ENCODE measurements around the gene RORC. TPM values are rescaled to one million over a fixed set of nuclear protein-coding genes. Genes with fewer than 3 reads are reported as not detected.

RORC gene
- total RNA-seq, 1 donor from 2014 or later = under 0.01 TPM

GRCh38 chr1:151825751-151826660, 5.6 kb downstream of the RORC start:
- no peak for DNase-seq

- DNase-seq = no peak
Observed at GRCh38 chr1:151825204-151825603, 6.4 kb downstream of the RORC start.

DNA sequence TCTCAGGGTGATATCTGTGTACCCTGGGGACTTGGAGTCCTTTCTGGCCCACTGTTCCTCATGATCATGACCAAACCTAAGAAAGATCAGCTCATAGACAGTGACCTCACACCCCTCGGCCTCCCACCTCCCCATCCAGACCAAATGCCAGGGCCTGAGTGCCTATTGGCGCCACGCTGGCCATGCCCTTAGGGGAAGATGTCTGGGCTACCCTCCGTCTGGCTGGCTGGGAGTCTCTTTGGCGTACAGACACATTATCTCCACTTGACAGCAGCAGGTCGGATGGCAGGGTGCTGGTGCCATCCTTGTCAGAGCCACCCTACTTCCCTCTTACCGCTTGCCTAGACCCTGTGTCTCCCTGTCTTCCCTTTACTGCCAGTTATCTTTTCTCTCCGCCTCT, 8.4 kb downstream of the RORC start:
- DNase-seq = no peak

DNA sequence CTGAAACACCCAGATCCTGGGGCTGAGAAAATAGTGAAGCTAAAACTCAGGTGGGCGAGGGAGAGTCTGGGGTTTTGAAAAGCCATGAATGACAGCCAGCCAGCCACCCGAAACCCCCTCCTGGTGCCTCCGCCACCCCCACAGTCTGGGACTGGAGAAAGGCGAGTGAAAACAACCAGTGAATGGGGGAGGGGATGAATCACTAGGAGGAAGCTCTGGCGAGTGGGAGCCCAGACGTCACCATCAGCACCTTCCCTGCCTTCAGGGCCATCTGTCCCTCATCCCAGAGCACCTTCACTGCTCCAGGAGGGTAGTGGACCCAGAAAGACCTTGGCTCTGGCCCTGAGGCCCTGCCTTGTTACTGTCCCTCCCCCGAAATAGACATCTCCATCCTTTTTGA, 9.2 kb downstream of the RORC start:
- DNase-seq = no peak

DNA sequence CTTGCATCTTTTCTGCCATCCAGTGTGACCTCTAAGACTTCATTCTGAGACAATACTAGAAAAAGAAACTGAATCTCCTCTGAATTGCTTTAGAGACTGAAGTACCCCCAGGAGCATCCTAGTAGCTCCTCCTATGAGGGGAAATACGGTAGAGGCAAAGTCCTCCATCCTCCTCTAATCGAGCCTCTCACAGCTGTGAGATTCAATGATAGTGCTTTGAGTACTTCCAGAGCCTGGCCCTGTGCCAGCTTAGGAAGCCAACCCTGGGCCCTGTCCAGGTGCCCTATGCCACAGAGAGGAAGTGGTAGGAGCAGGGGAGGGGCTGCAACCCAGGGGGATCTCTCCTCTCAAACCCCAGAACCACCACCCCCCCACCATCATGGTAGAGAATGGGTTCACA, 10.7 kb downstream of the RORC start:
- DNase-seq = no peak

DNA sequence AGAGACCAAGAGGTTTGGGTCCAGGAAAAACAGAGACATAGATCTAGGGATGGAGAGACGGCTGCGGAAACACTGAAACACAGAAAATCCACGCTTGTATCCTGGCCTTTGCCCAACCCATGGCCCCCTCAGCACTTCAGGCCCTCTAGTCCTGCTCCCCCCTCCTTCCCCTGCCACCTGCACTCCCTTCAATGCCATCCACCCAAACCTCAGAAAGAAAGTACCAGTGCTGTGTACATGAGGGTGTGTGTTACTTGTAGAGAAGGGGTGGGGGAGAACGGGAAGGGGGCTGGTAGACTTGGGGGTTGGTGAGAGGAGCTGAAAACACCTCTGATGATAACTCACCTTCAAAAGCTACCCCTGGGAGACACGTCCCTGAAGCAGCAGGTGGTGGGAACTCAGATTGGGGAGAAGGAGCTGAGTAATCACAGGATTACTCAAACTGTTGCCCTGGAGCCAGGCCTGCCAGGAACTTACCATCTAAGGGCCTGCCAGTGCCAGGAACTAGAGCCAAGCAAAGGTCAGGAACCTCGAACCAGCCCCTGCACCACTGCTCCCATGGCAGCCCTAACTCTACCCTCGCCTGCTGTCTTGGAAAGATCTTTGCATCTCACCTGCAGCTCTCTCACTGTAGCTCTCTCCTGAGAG, 11.5 kb downstream of the RORC start:
- no peak for DNase-seq

DNA sequence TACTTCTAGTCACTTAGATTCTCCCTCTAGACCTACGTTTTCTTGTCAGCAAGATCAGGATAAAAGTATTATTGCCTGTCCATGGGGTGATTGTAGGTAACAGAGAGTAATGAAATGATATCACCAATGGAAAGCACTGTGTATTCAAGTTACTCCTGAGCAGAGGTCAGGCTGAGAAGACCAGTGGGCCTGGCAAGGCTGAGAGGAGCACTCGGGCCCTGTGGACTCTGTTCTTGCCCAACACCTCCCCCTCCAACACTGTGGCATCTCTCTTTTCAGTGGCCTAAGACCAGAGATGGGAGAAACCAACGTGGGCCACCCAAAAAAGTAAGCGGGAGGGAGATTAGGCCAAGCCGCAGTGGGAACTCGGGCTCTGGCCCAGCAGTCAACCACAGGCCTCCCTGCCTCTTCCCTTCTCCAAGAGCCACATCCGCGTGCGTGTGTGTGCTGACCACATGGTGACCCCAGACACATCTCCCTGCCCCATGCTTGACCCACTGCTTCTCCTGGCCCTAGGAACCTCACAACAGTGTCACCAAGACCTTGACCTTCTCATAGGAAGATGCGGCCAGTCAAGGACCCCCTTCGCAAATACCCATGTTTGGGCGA, 12.3 kb downstream of the RORC start:
- no peak for DNase-seq

DNA sequence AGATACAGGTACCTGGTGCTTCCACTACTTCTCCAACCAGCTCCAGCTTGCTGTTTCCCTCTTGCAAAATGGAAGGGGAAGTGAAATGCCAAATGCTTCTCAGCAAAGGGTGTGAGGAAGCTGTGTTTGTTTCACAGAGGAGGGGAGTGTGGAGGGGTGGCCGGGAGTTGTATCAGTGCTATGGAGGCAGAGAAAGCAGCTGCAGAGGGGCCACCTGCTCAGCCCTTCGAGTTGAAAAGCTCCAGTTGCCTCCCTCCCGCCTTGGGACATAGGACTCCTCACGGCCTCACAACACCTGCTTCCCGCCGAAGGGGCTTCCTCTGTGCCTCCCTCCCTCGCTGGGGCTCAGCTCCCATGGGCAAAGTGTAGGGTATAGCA, 14.3 kb downstream of the RORC start:
- no peak for DNase-seq

GRCh38 chr1:151816548-151817352, 14.9 kb downstream of the RORC start:
- no peak for DNase-seq

GRCh38 chr1:151815716-151816327, 15.8 kb downstream of the RORC start:
- DNase-seq = no peak

- no peak for DNase-seq
Observed at GRCh38 chr1:151814971-151815545, 16.5 kb downstream of the RORC start.

DNA sequence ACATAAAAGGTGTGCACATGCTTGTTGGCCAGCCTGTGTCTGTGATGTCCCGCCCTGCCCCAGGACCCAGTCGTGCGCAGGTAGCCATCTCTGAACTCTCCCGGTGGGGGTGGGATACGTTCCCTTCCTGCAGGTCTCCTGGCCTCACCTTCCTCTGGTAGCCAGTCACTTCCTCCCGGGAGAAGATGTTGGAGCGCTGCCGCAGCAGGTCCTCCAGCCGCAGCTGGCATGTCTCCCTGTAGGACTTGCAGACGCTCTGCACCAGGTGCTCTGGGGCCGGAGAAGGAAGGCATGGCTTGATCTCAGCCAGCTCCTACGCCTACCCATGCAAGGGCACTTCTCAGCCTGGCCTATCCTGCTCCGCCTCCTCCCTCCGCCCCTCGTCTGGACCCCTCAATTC, 17.2 kb downstream of the RORC start:
- no peak for DNase-seq

DNA sequence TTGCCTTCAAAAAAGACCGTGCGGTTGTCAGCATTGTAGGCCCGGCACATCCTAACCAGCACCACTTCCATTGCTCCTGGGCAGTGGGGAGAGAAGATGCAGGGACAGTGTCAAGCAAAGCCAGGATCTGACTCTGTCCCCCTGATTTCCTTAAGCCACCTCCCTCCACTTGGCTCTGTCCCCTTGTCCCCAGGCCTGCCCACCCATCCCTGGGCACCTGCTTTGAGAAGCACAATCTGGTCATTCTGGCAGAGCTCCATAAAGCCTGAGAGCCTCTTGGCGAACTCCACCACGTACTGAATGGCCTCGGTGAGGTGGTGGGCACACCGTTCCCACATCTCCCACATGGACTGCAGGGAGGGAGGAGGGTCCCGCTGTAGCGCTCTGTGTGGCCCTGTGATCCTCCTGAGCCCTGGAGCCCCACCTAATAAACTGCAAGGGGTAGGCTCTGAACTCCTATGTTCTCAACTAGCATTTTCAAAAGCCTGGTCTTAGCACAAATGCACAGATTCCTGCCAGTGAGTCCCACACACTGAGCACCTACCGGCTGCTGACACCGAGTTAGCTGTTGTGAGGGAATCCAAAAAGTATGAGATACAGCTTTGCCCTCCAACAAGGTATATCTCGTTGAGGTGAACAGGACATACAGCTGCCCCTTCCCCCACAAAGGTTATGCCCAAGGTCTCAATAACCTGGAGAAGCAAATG, 18.2 kb downstream of the RORC start:
- no peak for DNase-seq

- no peak for DNase-seq
Observed at GRCh38 chr1:151811181-151811580, 20.4 kb downstream of the RORC start.

- no peak for DNase-seq
Observed at GRCh38 chr1:151809985-151810556, 21.5 kb downstream of the RORC start.

GRCh38 chr1:151809290-151809984, 22.2 kb downstream of the RORC start:
- DNase-seq = no peak

GRCh38 chr1:151807766-151808165, 23.8 kb downstream of the RORC start:
- DNase-seq = no peak

- DNase-seq = no peak
Observed at GRCh38 chr1:151807131-151807530, 24.5 kb downstream of the RORC start.

GRCh38 chr1:151806170-151806569, 25.4 kb downstream of the RORC start:
- no peak for DNase-seq

- DNase-seq = no peak
Observed at GRCh38 chr1:151805066-151805820, 26.4 kb downstream of the RORC start, which contains the start of gene LINGO4. Gene LINGO4 (minus strand): TSS chr1:151805419. CDS start chr1:151802704, 2,715 bp downstream.

Measured in dermis blood vessel endothelial cell (primary cell).